Mesendoderm (in vitro differentiated cells): ENCODE results near the gene LRRC19.
A peak's percentile ranks its signal among the peaks of the same experiment; 100 is the strongest.

Experiments used
- DNase-seq: peaks from one replicate; pipeline ENCODE4 v3.0.0; 2013
- H2AK5ac ChIP-seq: 2 replicates; pipeline ENCODE4 v1.6.1; 2013; ENCODE audit warnings: low read length, inconsistent platforms
- H2BK120ac ChIP-seq: 2 replicates; pipeline ENCODE4 v1.6.1; 2013; ENCODE audit warnings: low read depth, mild to moderate bottlenecking, low read length, moderate library complexity, mixed read lengths
- H2BK15ac ChIP-seq: replicated peaks from 2 replicates; pipeline ENCODE4 v1.6.1; 2013; ENCODE audit warnings: low read depth, mild to moderate bottlenecking, moderate library complexity
- H2BK5ac ChIP-seq: 2 replicates; pipeline ENCODE4 v1.6.1; 2013; ENCODE audit warnings: low read length, inconsistent platforms
- H3K18ac ChIP-seq: 2 replicates; pipeline ENCODE4 v1.6.1; 2013; ENCODE audit warnings: mild to moderate bottlenecking, low read length, mixed read lengths
- H3K23ac ChIP-seq: one replicate; pipeline ENCODE4 v1.6.1; 2013; ENCODE audit warnings: low read length
- H3K27ac ChIP-seq: 2 replicates; pipeline ENCODE4 v1.5.1; 2013; ENCODE audit warnings: low read depth, mild to moderate bottlenecking, inconsistent platforms, low read length, moderate library complexity
- H3K27me3 ChIP-seq: 2 replicates; pipeline ENCODE4 v1.6.1; 2013; ENCODE audit warnings: low read length, control low read depth, mild to moderate bottlenecking, inconsistent platforms; ENCODE audit not compliant: insufficient read depth, poor library complexity
- H3K36me3 ChIP-seq: 2 replicates; pipeline ENCODE4 v1.6.1; 2013; ENCODE audit warnings: low read length, inconsistent platforms; ENCODE audit not compliant: control insufficient read depth, insufficient read depth
- H3K4ac ChIP-seq: one replicate; pipeline ENCODE4 v1.6.1; 2013; ENCODE audit warnings: low read depth, mild to moderate bottlenecking, low read length, moderate library complexity
- H3K4me1 ChIP-seq: 2 replicates; pipeline ENCODE4 v1.6.1; 2013; ENCODE audit warnings: low read depth, low read length, inconsistent platforms; ENCODE audit not compliant: control insufficient read depth
- H3K4me2 ChIP-seq: 2 replicates; pipeline ENCODE4 v1.6.1; 2013; ENCODE audit warnings: low read length
- H3K4me3 ChIP-seq: 2 replicates; pipeline ENCODE4 v1.5.1; 2013; ENCODE audit warnings: mild to moderate bottlenecking, low read length
- H3K56ac ChIP-seq: one replicate; pipeline ENCODE4 v1.6.1; 2013; ENCODE audit warnings: low read length
- H3K79me1 ChIP-seq: 2 replicates; pipeline ENCODE4 v1.6.1; 2013; ENCODE audit warnings: low read length, inconsistent platforms
- H3K79me2 ChIP-seq: 2 replicates; pipeline ENCODE4 v1.6.1; 2013; ENCODE audit warnings: mild to moderate bottlenecking, low read length; ENCODE audit not compliant: control insufficient read depth, insufficient read depth
- H3K9ac ChIP-seq: 2 replicates; pipeline ENCODE4 v1.6.1; 2013; ENCODE audit warnings: low read length, inconsistent platforms
- H4K5ac ChIP-seq: one replicate; pipeline ENCODE4 v1.6.1; 2013; ENCODE audit warnings: low read length
- H4K8ac ChIP-seq: one replicate; pipeline ENCODE4 v1.6.1; 2013; ENCODE audit warnings: low read depth, mild to moderate bottlenecking, control low read depth, low read length, moderate library complexity
- WGBS: extraction: QIAGEN DNeasy Blood & Tissue Kit; methylation state at CpG from one replicate; pipeline ENCODE4 v1.1.7; 2013; ENCODE audit warnings: low lambda C conversion rate, missing lambda C conversion rate; ENCODE audit not compliant: insufficient coverage; ENCODE audit errors: extremely low coverage; 5-methylcytosine and 5-hydroxymethylcytosine counted together

Gene LRRC19

GRCh38 chr9:26955921-26956859 is 49.3 kb downstream of the LRRC19 start, which contains the start of gene IFT74:
Gene IFT74 (plus strand): TSS chr9:26956412. CDS start chr9:26961968, 5,556 bp downstream.
- H3K4me2 ChIP-seq = peak within 1 kb of the TSS; percentile 97
- H4K5ac ChIP-seq = no peak within 1 kb of the TSS
- no peak within 1 kb of the TSS for H2BK15ac ChIP-seq
- no peak within 1 kb of the TSS for H3K23ac ChIP-seq
- H3K27ac ChIP-seq = peak within 1 kb of the TSS; percentile 13
- H3K79me2 ChIP-seq = no peaks in the 10 kb centered on the region
- H3K79me1 ChIP-seq = no peaks in the 10 kb centered on the region
- H2AK5ac ChIP-seq = no peak within 1 kb of the TSS
- no CpG with 5 or more reads among the region's 53 CpGs for WGBS
- peak within 1 kb of the TSS; percentile 92 for H3K56ac ChIP-seq
- DNase-seq = peak; percentile 99
- H3K4me3 ChIP-seq = peak within 1 kb of the TSS; percentile 83
- H3K27me3 ChIP-seq = no peaks in the 10 kb centered on the region
- peak within 1 kb of the TSS; percentile 70 for H3K4ac ChIP-seq
- H3K4me1 ChIP-seq = no peaks in the 10 kb centered on the region
- H2BK120ac ChIP-seq = no peak within 1 kb of the TSS
- no peaks in the 10 kb centered on the region for H3K36me3 ChIP-seq
- peak within 1 kb of the TSS; percentile 19 for H3K18ac ChIP-seq
- H2BK5ac ChIP-seq = no peak within 1 kb of the TSS
- no peak within 1 kb of the TSS for H4K8ac ChIP-seq
- H3K9ac ChIP-seq = peak within 1 kb of the TSS; percentile 87

- no peak overlapping the region for H2BK120ac ChIP-seq
- H4K5ac ChIP-seq = no peak overlapping the region
- H3K18ac ChIP-seq = no peak overlapping the region
- no peak overlapping the region for H2BK15ac ChIP-seq
- peak overlapping the region; percentile 69 for H3K4me3 ChIP-seq
- H3K4me1 ChIP-seq = no peaks in the 10 kb centered on the region
- no peak overlapping the region for H3K27ac ChIP-seq
- no peak overlapping the region for H3K23ac ChIP-seq
- WGBS = no CpG with 5 or more reads among the region's 4 CpGs
- no peaks in the 10 kb centered on the region for H3K36me3 ChIP-seq
- peak; percentile 31 for DNase-seq
- peak overlapping the region; percentile 70 for H3K4ac ChIP-seq
- H3K9ac ChIP-seq = peak overlapping the region; percentile 86
- H2BK5ac ChIP-seq = no peak overlapping the region
- no peaks in the 10 kb centered on the region for H3K27me3 ChIP-seq
- H3K56ac ChIP-seq = peak overlapping the region; percentile 88
- no peak overlapping the region for H2AK5ac ChIP-seq
- H3K79me2 ChIP-seq = no peaks in the 10 kb centered on the region
- H3K4me2 ChIP-seq = peak overlapping the region; percentile 97
- H3K79me1 ChIP-seq = no peaks in the 10 kb centered on the region
- H4K8ac ChIP-seq = no peak overlapping the region
These were observed 50.1 kb downstream of the LRRC19 start for GRCh38 chr9:26955222-26955903.

GRCh38 chr9:26954050-26954508 is 51.4 kb downstream of the LRRC19 start:
- H3K36me3 ChIP-seq = no peaks in the 10 kb centered on the region
- no peak overlapping the region for H2BK15ac ChIP-seq
- H4K8ac ChIP-seq = no peak overlapping the region
- no peaks in the 10 kb centered on the region for H3K4me1 ChIP-seq
- H3K4me3 ChIP-seq = no peak overlapping the region
- no peak overlapping the region for H3K18ac ChIP-seq
- H3K27ac ChIP-seq = no peak overlapping the region
- no peaks in the 10 kb centered on the region for H3K27me3 ChIP-seq
- no peak overlapping the region for H3K9ac ChIP-seq
- no peak overlapping the region for H4K5ac ChIP-seq
- no peak overlapping the region for H2BK5ac ChIP-seq
- no peaks in the 10 kb centered on the region for H3K79me1 ChIP-seq
- H3K79me2 ChIP-seq = no peaks in the 10 kb centered on the region
- H3K4me2 ChIP-seq = no peak overlapping the region
- DNase-seq = no peak
- no peak overlapping the region for H3K4ac ChIP-seq
- no peak overlapping the region for H2AK5ac ChIP-seq
- H3K56ac ChIP-seq = no peak overlapping the region
- no peak overlapping the region for H3K23ac ChIP-seq
- no CpG with 5 or more reads among the region's 3 CpGs for WGBS
- H2BK120ac ChIP-seq = no peak overlapping the region

- Histone ChIP-seq H3K9ac (no peak overlapping the region), H4K5ac (no peak overlapping the region), H3K4ac (no peak overlapping the region), H3K79me1 (no peaks in the 10 kb centered on the region), H3K4me1 (peaks cover 2% of the 10 kb centered on the region), H3K27ac (no peak overlapping the region), H3K23ac (no peak overlapping the region), H3K79me2 (peaks cover 1% of the 10 kb centered on the region), H2BK15ac (no peak overlapping the region), H3K4me3 (no peak overlapping the region), H3K56ac (no peak overlapping the region), H3K27me3 (no peaks in the 10 kb centered on the region), H4K8ac (no peak overlapping the region), H2BK5ac (no peak overlapping the region), H3K36me3 (no peaks in the 10 kb centered on the region), H3K18ac (no peak overlapping the region), H2AK5ac (no peak overlapping the region), H3K4me2 (no peak overlapping the region), H2BK120ac (no peak overlapping the region)
- WGBS = no CpG with 5 or more reads among the region's 3 CpGs
- no peak for DNase-seq
These were observed 53.7 kb downstream of the LRRC19 start for GRCh38 chr9:26951794-26952193.

- no CpG with 5 or more reads among the region's 1 CpG for WGBS
- H3K56ac ChIP-seq = no peak overlapping the region
- H2BK120ac ChIP-seq = no peak overlapping the region
- H3K79me2 ChIP-seq = peaks cover 14% of the 10 kb centered on the region
- no peaks in the 10 kb centered on the region for H3K36me3 ChIP-seq
- no peak for DNase-seq
- no peak overlapping the region for H3K4me2 ChIP-seq
- H3K18ac ChIP-seq = no peak overlapping the region
- H3K27ac ChIP-seq = no peak overlapping the region
- no peaks in the 10 kb centered on the region for H3K27me3 ChIP-seq
- H3K4me1 ChIP-seq = peaks cover 2% of the 10 kb centered on the region
- no peak overlapping the region for H3K23ac ChIP-seq
- no peak overlapping the region for H4K8ac ChIP-seq
- H3K79me1 ChIP-seq = no peaks in the 10 kb centered on the region
- no peak overlapping the region for H4K5ac ChIP-seq
- H2BK15ac ChIP-seq = no peak overlapping the region
- H3K4ac ChIP-seq = no peak overlapping the region
- no peak overlapping the region for H2AK5ac ChIP-seq
- H3K4me3 ChIP-seq = no peak overlapping the region
- H3K9ac ChIP-seq = no peak overlapping the region
- H2BK5ac ChIP-seq = no peak overlapping the region
These were observed 55.0 kb downstream of the LRRC19 start for GRCh38 chr9:26950521-26950920.
